Immature natural killer cell (primary cell): Measurements from ENCODE around the gene DUSP5. TPM values are rescaled to one million over a fixed set of nuclear protein-coding genes. Genes with fewer than 3 reads are reported as not detected.

Experiments used
- DNase-seq, 3 donors: peaks; one replicate each; pipeline ENCODE4 v3.0.0; 2022; ENCODE audit warnings: mixed read lengths in 1 of 3
- H3K27ac Mint-ChIP-seq, 6 donors: one replicate each; pipeline ENCODE4 v1.8.0; 2020; ENCODE audit warnings: mixed read lengths in 6 of 6, mild to moderate bottlenecking in 5 of 6, inconsistent platforms in 4 of 6, moderate library complexity in 3 of 6
- H3K27me3 Mint-ChIP-seq, 3 donors: one replicate each; pipeline ENCODE4 v1.8.0; 2020 to 2021; ENCODE audit warnings: low read depth in 3 of 3, mild to moderate bottlenecking in 3 of 3, mixed read lengths in 3 of 3, moderate library complexity in 3 of 3, inconsistent platforms in 1 of 3
- H3K36me3 Mint-ChIP-seq, 3 donors: one replicate each; pipeline ENCODE4 v1.8.0; 2020; ENCODE audit warnings: mixed read lengths in 3 of 3, inconsistent platforms in 2 of 3, mild to moderate bottlenecking in 2 of 3
- H3K4me1 Mint-ChIP-seq, 2 donors: one replicate each; pipeline ENCODE4 v1.8.0; 2020; ENCODE audit warnings: inconsistent platforms in 2 of 2, mild to moderate bottlenecking in 2 of 2, mixed read lengths in 2 of 2, moderate library complexity in 1 of 2
- H3K4me3 Mint-ChIP-seq, 5 donors: one replicate each; pipeline ENCODE4 v1.8.0; 2020; ENCODE audit warnings: mild to moderate bottlenecking in 5 of 5, mixed read lengths in 5 of 5, inconsistent platforms in 3 of 5, moderate library complexity in 3 of 5
- H3K9me3 Mint-ChIP-seq, 6 donors: one replicate each; pipeline ENCODE4 v1.8.0; 2020; ENCODE audit warnings: mild to moderate bottlenecking in 6 of 6, mixed read lengths in 6 of 6, inconsistent platforms in 4 of 6, moderate library complexity in 3 of 6
- polyA plus RNA-seq, 3 donors: library from polyadenylated mRNA; unstranded; fragments of 300-500 nt; fragmentation: Illumina TruSeq; gene quantifications; one replicate each; pipeline ENCODE4 v1.2.3, GENCODE V29; 2021

DUSP5 gene
- polyA plus RNA-seq: 1 to 10 TPM; 2.9 to 4.5 (median 2.9) TPM

GRCh38 chr10:110497438-110498086 is at the start of gene DUSP5:
TSS of gene DUSP5 (plus strand) at chr10:110497907. CDS start at chr10:110498122, 215 bp downstream.
- Mint-ChIP-seq H3K4me3 (peak within 1 kb of the TSS; percentile 91 to 95 (median 94)), H3K27ac (peak within 1 kb of the TSS; percentile 92 to 95 (median 93)), H3K9me3 (no peaks in the 10 kb centered on the region), H3K27me3 (peaks cover 3 to 12% (median 11%) of the 10 kb centered on the region in 3 donors), H3K36me3 (peaks cover 0 to 3% (median 0%) of the 10 kb centered on the region in 3 donors), H3K4me1 (peaks cover 57 to 62% of the 10 kb centered on the region in 2 donors)
- DNase-seq: peak; percentile 97 to 98 (median 97)

- H3K9me3 Mint-ChIP-seq: peaks cover 0 to 4% (median under 1%) of the 10 kb centered on the region in 6 donors
- peak; percentile 40 to 56 (median 56) for DNase-seq
- H3K4me1 Mint-ChIP-seq: peaks cover 22 to 31% of the 10 kb centered on the region in 2 donors
- peaks cover 2 to 6% (median 2%) of the 10 kb centered on the region in 3 donors for H3K27me3 Mint-ChIP-seq
- H3K4me3 Mint-ChIP-seq: peak overlapping the region; percentile 7 to 36 (median 17)
- H3K36me3 Mint-ChIP-seq: peaks cover 0 to 10% (median 0%) of the 10 kb centered on the region in 3 donors
- H3K27ac Mint-ChIP-seq: peak overlapping the region; percentile 39 to 83 (median 67)
These were observed 48.9 kb upstream of the DUSP5 start for GRCh38 chr10:110448682-110449418.

GRCh38 chr10:110455446-110455845 is 42.3 kb upstream of the DUSP5 start:
- peak in 1 of 3 donors; percentile 28 for DNase-seq
- no peaks in the 10 kb centered on the region for H3K36me3 Mint-ChIP-seq
- H3K27ac Mint-ChIP-seq: peak overlapping the region in 5 of 6 donors; percentile 5 to 73 (median 58)
- peaks cover 53 to 57% of the 10 kb centered on the region in 2 donors for H3K4me1 Mint-ChIP-seq
- peaks cover 1 to 8% (median 1%) of the 10 kb centered on the region in 3 donors for H3K27me3 Mint-ChIP-seq
- H3K4me3 Mint-ChIP-seq: peak overlapping the region; percentile 12 to 69 (median 61)
- H3K9me3 Mint-ChIP-seq: no peaks in the 10 kb centered on the region

GRCh38 chr10:110456046-110456445 is 41.7 kb upstream of the DUSP5 start:
- no peak for DNase-seq
- Mint-ChIP-seq H3K27me3 (peaks cover 1 to 7% (median 1%) of the 10 kb centered on the region in 3 donors), H3K4me3 (no peak overlapping the region), H3K36me3 (no peaks in the 10 kb centered on the region), H3K9me3 (no peaks in the 10 kb centered on the region), H3K27ac (peak overlapping the region in 2 of 6 donors; percentile 61 to 73), H3K4me1 (peaks cover 59 to 63% of the 10 kb centered on the region in 2 donors)

GRCh38 chr10:110456523-110457091 is 41.1 kb upstream of the DUSP5 start:
- peak overlapping the region in 1 of 5 donors; percentile 1 for H3K4me3 Mint-ChIP-seq
- DNase-seq: no peak
- H3K27ac Mint-ChIP-seq: peak overlapping the region in 1 of 6 donors; percentile 40
- H3K9me3 Mint-ChIP-seq: no peaks in the 10 kb centered on the region
- peaks cover 64 to 68% of the 10 kb centered on the region in 2 donors for H3K4me1 Mint-ChIP-seq
- H3K27me3 Mint-ChIP-seq: peaks cover 1 to 7% (median 1%) of the 10 kb centered on the region in 3 donors
- no peaks in the 10 kb centered on the region for H3K36me3 Mint-ChIP-seq

- H3K36me3 Mint-ChIP-seq: no peaks in the 10 kb centered on the region
- peaks cover 67 to 75% of the 10 kb centered on the region in 2 donors for H3K4me1 Mint-ChIP-seq
- H3K27ac Mint-ChIP-seq: peak overlapping the region in 3 of 6 donors; percentile 61 to 78 (median 76)
- no peaks in the 10 kb centered on the region for H3K9me3 Mint-ChIP-seq
- H3K4me3 Mint-ChIP-seq: peak overlapping the region in 4 of 5 donors; percentile 66 to 81 (median 74)
- DNase-seq: no peak
- H3K27me3 Mint-ChIP-seq: peaks cover 1 to 7% (median 1%) of the 10 kb centered on the region in 3 donors
These were observed 39.9 kb upstream of the DUSP5 start for GRCh38 chr10:110457851-110458250.

GRCh38 chr10:110458266-110458920 is 39.3 kb upstream of the DUSP5 start:
- peak in 2 of 3 donors; percentile 21 to 27 for DNase-seq
- H3K4me3 Mint-ChIP-seq: peak overlapping the region; percentile 57 to 81 (median 70)
- H3K9me3 Mint-ChIP-seq: no peaks in the 10 kb centered on the region
- H3K4me1 Mint-ChIP-seq: peaks cover 67 to 75% of the 10 kb centered on the region in 2 donors
- peaks cover 1 to 7% (median 1%) of the 10 kb centered on the region in 3 donors for H3K27me3 Mint-ChIP-seq
- no peaks in the 10 kb centered on the region for H3K36me3 Mint-ChIP-seq
- H3K27ac Mint-ChIP-seq: peak overlapping the region; percentile 36 to 85 (median 60)

GRCh38 chr10:110459600-110459999 is 38.1 kb upstream of the DUSP5 start:
- DNase-seq: peak in 1 of 3 donors; percentile 22
- no peaks in the 10 kb centered on the region for H3K9me3 Mint-ChIP-seq
- H3K27ac Mint-ChIP-seq: peak overlapping the region in 4 of 6 donors; percentile 61 to 85 (median 73)
- H3K36me3 Mint-ChIP-seq: no peaks in the 10 kb centered on the region
- H3K4me3 Mint-ChIP-seq: peak overlapping the region in 4 of 5 donors; percentile 35 to 70 (median 64)
- peaks cover 1 to 7% (median 1%) of the 10 kb centered on the region in 3 donors for H3K27me3 Mint-ChIP-seq
- peaks cover 67 to 75% of the 10 kb centered on the region in 2 donors for H3K4me1 Mint-ChIP-seq

- H3K27me3 Mint-ChIP-seq: peaks cover 1 to 7% (median 1%) of the 10 kb centered on the region in 3 donors
- H3K27ac Mint-ChIP-seq: peak overlapping the region; percentile 17 to 85 (median 54)
- H3K36me3 Mint-ChIP-seq: no peaks in the 10 kb centered on the region
- no peaks in the 10 kb centered on the region for H3K9me3 Mint-ChIP-seq
- H3K4me1 Mint-ChIP-seq: peaks cover 62 to 69% of the 10 kb centered on the region in 2 donors
- DNase-seq: peak; percentile 26 to 58 (median 41)
- H3K4me3 Mint-ChIP-seq: peak overlapping the region; percentile 12 to 70 (median 40)
These were observed 37.4 kb upstream of the DUSP5 start for GRCh38 chr10:110460111-110460809.

- Mint-ChIP-seq H3K36me3 (no peaks in the 10 kb centered on the region), H3K9me3 (no peaks in the 10 kb centered on the region), H3K4me1 (peaks cover 54 to 61% of the 10 kb centered on the region in 2 donors), H3K27me3 (peaks cover 0 to 7% (median 1%) of the 10 kb centered on the region in 3 donors), H3K27ac (peak overlapping the region in 5 of 6 donors; percentile 17 to 69 (median 39)), H3K4me3 (peak overlapping the region in 4 of 5 donors; percentile 12 to 70 (median 48))
- no peak for DNase-seq
These were observed 36.6 kb upstream of the DUSP5 start for GRCh38 chr10:110461088-110461487.

- Mint-ChIP-seq H3K27me3 (peaks cover 0 to 7% (median 1%) of the 10 kb centered on the region in 3 donors), H3K4me3 (peak overlapping the region in 1 of 5 donors; percentile 23), H3K9me3 (no peaks in the 10 kb centered on the region), H3K36me3 (no peaks in the 10 kb centered on the region), H3K4me1 (peaks cover 50 to 58% of the 10 kb centered on the region in 2 donors), H3K27ac (no peak overlapping the region)
- no peak for DNase-seq
These were observed 36.2 kb upstream of the DUSP5 start for GRCh38 chr10:110461530-110461929.

- DNase-seq: no peak
- Mint-ChIP-seq H3K36me3 (no peaks in the 10 kb centered on the region), H3K27me3 (peaks cover 0 to 7% (median 1%) of the 10 kb centered on the region in 3 donors), H3K9me3 (no peaks in the 10 kb centered on the region), H3K27ac (peak overlapping the region in 1 of 6 donors; percentile 20), H3K4me1 (peaks cover 44 to 49% of the 10 kb centered on the region in 2 donors), H3K4me3 (no peak overlapping the region)
These were observed 35.3 kb upstream of the DUSP5 start for GRCh38 chr10:110462166-110463095.
